K562 (cell line): ENCODE measurements around the gene LAMTOR4. TPM values are rescaled to one million over a fixed set of nuclear protein-coding genes. Genes with fewer than 3 reads are reported as not detected.

Experiments
- ARHGAP35 ChIP-seq: fragments of 450-650 bp; IDR thresholded peaks from 2 replicates; pipeline ENCODE4 v1.6.1; 2018; ENCODE audit not compliant: partially characterized antibody
- BRD4 ChIP-seq: fragments of 200-600 bp; sonication (generic); IDR thresholded peaks from 2 replicates; pipeline ENCODE4 v1.6.1; 2017; ENCODE audit warnings: inconsistent platforms
- CREBBP ChIP-seq: IDR thresholded peaks from one replicate; pipeline ENCODE4 v1.6.1; 2012; ENCODE audit warnings: low read depth, mild to moderate bottlenecking, control low read depth, inconsistent platforms, low read length
- CTBP1 ChIP-seq: fragments of 450-650 bp; IDR thresholded peaks from 2 replicates; pipeline ENCODE4 v1.6.1; 2016; ENCODE audit warnings: borderline replicate concordance
- E2F8 ChIP-seq: fragments of 450-650 bp; IDR thresholded peaks from 2 replicates; pipeline ENCODE4 v1.7.1; 2018; ENCODE audit warnings: mild to moderate bottlenecking, low read depth; ENCODE audit not compliant: partially characterized antibody
- ETV1 ChIP-seq: fragments of 450-650 bp; conservative IDR thresholded peaks from 2 replicates; pipeline ENCODE4 v1.6.1; 2016; ENCODE audit warnings: missing genetic modification characterization, control low read depth, low read depth, missing compliant biosample characterization
- EZH2 ChIP-seq: IDR thresholded peaks from 2 replicates; pipeline ENCODE4 v1.6.1; 2012; ENCODE audit warnings: low read depth, mild to moderate bottlenecking, inconsistent platforms, low read length, borderline replicate concordance
- HDAC6 ChIP-seq: IDR thresholded peaks from 2 replicates; pipeline ENCODE4 v1.6.1; 2012; ENCODE audit warnings: low read depth, mild to moderate bottlenecking, control low read depth, inconsistent platforms, low read length, moderate library complexity
- HLTF ChIP-seq: fragments of 450-650 bp; IDR thresholded peaks from 2 replicates; pipeline ENCODE4 v1.6.1; 2016
- HOXB6 ChIP-seq: fragments of 250-450 bp; sonication (Bioruptor Pico); IDR thresholded peaks from 2 replicates; pipeline ENCODE4 v1.5.1; 2022; ENCODE audit warnings: mild to moderate bottlenecking, borderline replicate concordance
- NCOA2 ChIP-seq, 2 experiments: fragments of 450-650 bp; IDR thresholded peaks; 2 replicates each; pipeline ENCODE4 v1.6.1; 2018; ENCODE audit warnings: mild to moderate bottlenecking in 2 of 2, moderate library complexity in 1 of 2; ENCODE audit not compliant: partially characterized antibody in 2 of 2
- NFIC ChIP-seq: fragments of 450-650 bp; IDR thresholded peaks from 2 replicates; pipeline ENCODE4 v1.6.1; 2017; ENCODE audit warnings: mild to moderate bottlenecking, inconsistent platforms
- NR3C1 ChIP-seq: sonication (generic); formaldehyde crosslinking; IDR thresholded peaks from 2 replicates; pipeline ENCODE4 v1.8.1; 2022; ENCODE audit warnings: missing genetic modification reagents
- OTX1 ChIP-seq: fragments of 450-650 bp; formaldehyde crosslinking; IDR thresholded peaks from 2 replicates; pipeline ENCODE4 v1.4.0; 2022; ENCODE audit warnings: mild to moderate bottlenecking
- PTRF ChIP-seq: fragments of 450-650 bp; IDR thresholded peaks from 2 replicates; pipeline ENCODE4 v1.6.1; 2016; ENCODE audit warnings: mild to moderate bottlenecking, missing genetic modification characterization, missing compliant biosample characterization
- SIN3B ChIP-seq: fragments of 450-650 bp; IDR thresholded peaks from 2 replicates; pipeline ENCODE4 v1.6.1; 2017; ENCODE audit warnings: low read depth, mild to moderate bottlenecking, moderate library complexity
- SIRT6 ChIP-seq: IDR thresholded peaks from one replicate; pipeline ENCODE4 v1.6.1; 2012; ENCODE audit warnings: low read depth, mild to moderate bottlenecking, control low read depth, inconsistent platforms, low read length, moderate library complexity
- SMAD1 ChIP-seq: fragments of 150-350 bp; IDR thresholded peaks from 2 replicates; pipeline ENCODE4 v1.6.1; 2014; ENCODE audit warnings: low read length, low read depth; ENCODE audit not compliant: partially characterized antibody
- SMAD4 ChIP-seq: fragments of 250-450 bp; sonication (Bioruptor Pico); conservative IDR thresholded peaks from 2 replicates; pipeline ENCODE4 v1.8.0; 2021; ENCODE audit warnings: inconsistent platforms, mild to moderate bottlenecking, moderate library complexity
- TAF15 ChIP-seq: fragments of 200-400 bp; formaldehyde crosslinking; IDR thresholded peaks from 2 replicates; pipeline ENCODE4 v1.6.1; 2017; ENCODE audit warnings: mild to moderate bottlenecking, low read depth, low read length, moderate library complexity
- TGIF2 ChIP-seq: sonication (generic); formaldehyde crosslinking; IDR thresholded peaks from 2 replicates; pipeline ENCODE4 v1.8.1; 2022; ENCODE audit warnings: mild to moderate bottlenecking, missing genetic modification reagents, moderate library complexity
- ZBTB49 ChIP-seq: sonication (generic); formaldehyde crosslinking; IDR thresholded peaks from 2 replicates; pipeline ENCODE4 v1.8.0; 2022; ENCODE audit warnings: missing genetic modification reagents, mild to moderate bottlenecking, borderline replicate concordance
- ZNF174 ChIP-seq: fragments of 250-450 bp; sonication (Bioruptor Pico); IDR thresholded peaks from 2 replicates; pipeline ENCODE4 v1.4.0; 2020; ENCODE audit warnings: mild to moderate bottlenecking
- ZNF263 ChIP-seq: sonication (generic); formaldehyde crosslinking; IDR thresholded peaks from 2 replicates; pipeline ENCODE4 v1.8.0; 2022; ENCODE audit warnings: mild to moderate bottlenecking, missing genetic modification reagents, borderline replicate concordance
- ZNF384 ChIP-seq: IDR thresholded peaks from 2 replicates; pipeline ENCODE4 v1.6.1; 2012; ENCODE audit warnings: low read depth, low read length, improper control_type of control experiment
- ZNF707 ChIP-seq: fragments of 250-450 bp; sonication (Bioruptor Pico); conservative IDR thresholded peaks from 2 replicates; pipeline ENCODE4 v1.8.0; 2022; ENCODE audit warnings: inconsistent platforms, mild to moderate bottlenecking, moderate library complexity
- polyA plus RNA-seq, 8 experiments: library from polyadenylated mRNA; depleted of rRNA in 4 of 8; stranded (reverse) in 5 of 8; unstranded in 3 of 8; fragments of >200 nt; fragmentation: Nextera tagmentation in 2 of 8; fragmentation: Illumina TruSeq in 1 of 8; extraction: Ambion mirVana in 2 of 8; extraction: Trizol in 1 of 8; gene quantifications; 2 replicates each; pipeline versions ENCODE4 v1.2.1 to v1.2.3, GENCODE V29; 2011 to 2014; ENCODE audit warnings: inconsistent platforms in 1 of 8, missing spikeins in 1 of 8
- total RNA-seq, 7 experiments: library from RNA; depleted of rRNA in 6 of 7; stranded (reverse); fragments of >200 nt in 6 of 7; fragmentation: Illumina TruSeq in 2 of 7; extraction: Trizol in 2 of 7; gene quantifications; 2 replicates each; pipeline versions ENCODE4 v1.2.1 to v1.2.3, GENCODE V29; 2011 to 2021; ENCODE audit warnings: low replicate concordance in 1 of 7

LAMTOR4 gene
- total and polyA plus RNA-seq, 9 of the 15 experiments (the other 6 are each of a cell fraction or from before 2014, with no cell fraction given) = 79.6 to 314 (median 195) TPM

- TF ChIP-seq E2F8 = no peak
- no peak for TF ChIP-seq EZH2
- no peak for TF ChIP-seq SIN3B
- TF ChIP-seq ZNF174 = no peak
- no peak; the same call in 1 of the 2 replicates for TF ChIP-seq CTBP1
- no peak for TF ChIP-seq SIRT6
- TF ChIP-seq CREBBP = no peak
- TF ChIP-seq ZNF707 (CRISPR knock-in tag) = no peak
- TF ChIP-seq NFIC = no peak
- no peak for TF ChIP-seq NR3C1
- TF ChIP-seq TGIF2 (CRISPR knock-in tag) = no peak
- no peak for TF ChIP-seq HDAC6
- TF ChIP-seq NCOA2 (IDR thresholded peaks at IDR 0.05; ENCODE audit: partially characterized antibody in 2 of 2) = no peak
- TF ChIP-seq HLTF = no peak
- no peak for TF ChIP-seq ZNF263 (CRISPR knock-in tag)
- no peak for TF ChIP-seq ARHGAP35
- 0 out of 2 replicates have a peak, but pooled peaks have one; percentile 12 for TF ChIP-seq SMAD4 (CRISPR knock-in tag)
- TF ChIP-seq ZNF384 = peak; percentile 70
- no peak for TF ChIP-seq OTX1 (CRISPR knock-in tag)
- no peak for TF ChIP-seq BRD4
- TF ChIP-seq HOXB6 (CRISPR knock-in tag) = no peak
- TF ChIP-seq PTRF (tag) = no peak
- peak; percentile 8 for TF ChIP-seq ETV1 (tag)
- no peak for TF ChIP-seq TAF15
- TF ChIP-seq SMAD1 = no peak
- TF ChIP-seq ZBTB49 = no peak
These were observed 28.6 kb upstream of the LAMTOR4 start (continued) for GRCh38 chr7:100119970-100120732.
